SK-N-SH (cell line): ENCODE results near the gene CNIH2. TPM values are rescaled to one million over a fixed set of nuclear protein-coding genes. Genes with fewer than 3 reads are reported as not detected.

Source experiments
- CTCF ChIA-PET: fragments of 300-600, 350-600 bp; formaldehyde crosslinking; extraction: SDS; loops from one replicate; lab custom pipeline; 2021; lab: Yijun Ruan, JAX
- POLR2A ChIA-PET: fragments of 350-600 bp; sonication (Branson Sonifier 250); formaldehyde crosslinking; extraction: SDS; loops from one replicate; lab custom pipeline; 2020; ENCODE audit warnings: antibody characterized with exemption, inconsistent platforms; lab: Yijun Ruan, JAX
- DNase-seq: peaks from one replicate; pipeline ENCODE4 v3.0.0; 2012
- H2AFZ ChIP-seq: fragments of 200-600 bp; sonication (generic); 2 replicates; pipeline ENCODE4 v1.8.1; 2016; ENCODE audit warnings: antibody characterized with exemption, mild to moderate bottlenecking, low read depth
- H3F3A ChIP-seq: fragments of 200-600 bp; sonication (generic); replicated peaks from 2 replicates; pipeline ENCODE3; 2016; ENCODE audit warnings: antibody characterized with exemption, mild to moderate bottlenecking; ENCODE audit not compliant: insufficient read depth
- H3K27ac ChIP-seq, 2 experiments: fragments of 200-500 bp in 1 of 2; fragments of 200-600 bp in 1 of 2; sonication (Bioruptor generic) in 1 of 2; sonication (generic), shearing (Covaris generic) in 1 of 2; 2 replicates each; pipeline versions ENCODE4 v1.5.1 to v1.6.1; 2014 to 2016; ENCODE audit warnings: low read depth in 2 of 2, inconsistent platforms in 1 of 2, low read length in 1 of 2, mild to moderate bottlenecking in 1 of 2, mixed read lengths in 1 of 2
- H3K27me3 ChIP-seq: fragments of 200-600 bp; sonication (generic), shearing (Covaris generic); 2 replicates; pipeline ENCODE4 v1.6.1; 2016; ENCODE audit warnings: mixed run types; ENCODE audit not compliant: insufficient read depth
- H3K36me3 ChIP-seq, 2 experiments: fragments of 200-500 bp in 1 of 2; fragments of 200-600 bp in 1 of 2; sonication (Bioruptor generic) in 1 of 2; sonication (generic) in 1 of 2; replicated peaks in 1 of 2; 2 replicates each; pipeline versions ENCODE3 to v1.5.1; 2014 to 2016; ENCODE audit warnings: low read length in 1 of 2, mild to moderate bottlenecking in 1 of 2; ENCODE audit not compliant: insufficient read depth in 2 of 2, control insufficient read depth in 1 of 2
- H3K4me1 ChIP-seq, 2 experiments: fragments of 200-500 bp in 1 of 2; fragments of 200-600 bp in 1 of 2; sonication (Bioruptor generic) in 1 of 2; sonication (generic), shearing (Covaris generic) in 1 of 2; 2 replicates each; pipeline versions ENCODE4 v1.5.1 to v1.6.1; 2014 to 2016; ENCODE audit warnings: low read depth in 1 of 2, low read length in 1 of 2, mixed run types in 1 of 2; ENCODE audit not compliant: insufficient read depth in 2 of 2, control insufficient read depth in 1 of 2
- H3K4me2 ChIP-seq: fragments of 200-600 bp; sonication (generic), shearing (Covaris generic); 2 replicates; pipeline ENCODE4 v1.6.1; 2017; ENCODE audit warnings: mixed run types
- H3K4me3 ChIP-seq, 2 experiments: fragments of 200-500 bp in 1 of 2; fragments of 200-600 bp in 1 of 2; sonication (Bioruptor generic) in 1 of 2; sonication (generic), shearing (Covaris generic) in 1 of 2; 2 replicates each; pipeline versions ENCODE4 v1.5.1 to v1.8.1; 2014 to 2016; ENCODE audit warnings: low read depth in 2 of 2, inconsistent platforms in 1 of 2, low read length in 1 of 2, mild to moderate bottlenecking in 1 of 2, mixed read lengths in 1 of 2, moderate library complexity in 1 of 2
- H3K79me2 ChIP-seq: fragments of 200-600 bp; sonication (generic); 2 replicates; pipeline ENCODE4 v1.8.1; 2017; ENCODE audit warnings: mild to moderate bottlenecking; ENCODE audit not compliant: insufficient read depth
- H3K9ac ChIP-seq: fragments of 200-600 bp; sonication (generic); 2 replicates; pipeline ENCODE4 v1.6.1; 2017; ENCODE audit warnings: mixed run types
- H3K9me2 ChIP-seq: fragments of 200-600 bp; sonication (generic); 2 replicates; pipeline ENCODE4 v1.6.1; 2017; ENCODE audit warnings: mixed run types
- H3K9me3 ChIP-seq: fragments of 200-600 bp; sonication (generic); 2 replicates; pipeline ENCODE4 v1.6.1; 2017; ENCODE audit warnings: mixed run types, mild to moderate bottlenecking, moderate library complexity
- H4K20me1 ChIP-seq: fragments of 200-600 bp; sonication (generic); 2 replicates; pipeline ENCODE4 v1.6.1; 2017; ENCODE audit warnings: mild to moderate bottlenecking, mixed run types; ENCODE audit not compliant: insufficient read depth
- CHD2 ChIP-seq: fragments of 150-350 bp; IDR thresholded peaks from 2 replicates; pipeline ENCODE4 v1.6.1; 2018; ENCODE audit warnings: low read length; ENCODE audit not compliant: partially characterized antibody
- EP300 ChIP-seq, 2 experiments: IDR thresholded peaks; 2 replicates each; pipeline versions ENCODE4 v1.4.0 to v1.6.1; 2012; ENCODE audit warnings: borderline replicate concordance in 1 of 2, low read depth in 1 of 2, low read length in 1 of 2
- FOSL2 ChIP-seq: IDR thresholded peaks from 2 replicates; pipeline ENCODE4 v1.4.0; 2012; ENCODE audit warnings: low read depth, mild to moderate bottlenecking, moderate library complexity, borderline replicate concordance
- GABPA ChIP-seq: IDR thresholded peaks from 2 replicates; pipeline ENCODE4 v1.4.0; 2012; ENCODE audit warnings: low read depth, mild to moderate bottlenecking
- MAX ChIP-seq: IDR thresholded peaks from 2 replicates; pipeline ENCODE4 v1.4.0; 2012; ENCODE audit warnings: low read depth
- MXI1 ChIP-seq: IDR thresholded peaks from 2 replicates; pipeline ENCODE4 v1.6.1; 2012; ENCODE audit warnings: mild to moderate bottlenecking, low read depth, low read length, improper control_type of control experiment
- NFIC ChIP-seq: IDR thresholded peaks from 2 replicates; pipeline ENCODE4 v1.4.0; 2012; ENCODE audit warnings: borderline replicate concordance
- NRF1 ChIP-seq: IDR thresholded peaks from 2 replicates; pipeline ENCODE4 v1.6.1; 2012; ENCODE audit warnings: low read depth, mild to moderate bottlenecking, low read length
- RCOR1 ChIP-seq: fragments of 150-350 bp; IDR thresholded peaks from 2 replicates; pipeline ENCODE4 v1.6.1; 2017; ENCODE audit warnings: antibody characterized with exemption, low read length
- REST ChIP-seq: IDR thresholded peaks from 2 replicates; pipeline ENCODE4 v1.6.1; 2012; ENCODE audit warnings: mild to moderate bottlenecking, low read depth, low read length, moderate library complexity
- RFX5 ChIP-seq: IDR thresholded peaks from 2 replicates; pipeline ENCODE4 v1.6.1; 2012; ENCODE audit warnings: mild to moderate bottlenecking, improper control_type of control experiment, low read length
- RXRA ChIP-seq: IDR thresholded peaks from 2 replicates; pipeline ENCODE4 v1.4.0; 2012; ENCODE audit warnings: low read depth, mild to moderate bottlenecking, borderline replicate concordance
- SIN3A ChIP-seq: IDR thresholded peaks from 2 replicates; pipeline ENCODE4 v1.6.1; 2012; ENCODE audit warnings: low read depth, mild to moderate bottlenecking, low read length, moderate library complexity, borderline replicate concordance
- SMC3 ChIP-seq: IDR thresholded peaks from 2 replicates; pipeline ENCODE4 v1.6.1; 2012; ENCODE audit warnings: low read depth, low read length, improper control_type of control experiment
- TCF12 ChIP-seq: IDR thresholded peaks from 2 replicates; pipeline ENCODE4 v1.4.0; 2012
- ZBTB33 ChIP-seq: IDR thresholded peaks from 2 replicates; pipeline ENCODE4 v1.4.0; 2012; ENCODE audit warnings: low read depth, borderline replicate concordance
- WGBS: methylation state at CpG from one replicate; pipeline ENCODE4 v1.1.6; 2017; ENCODE audit warnings: low lambda C conversion rate; 5-methylcytosine and 5-hydroxymethylcytosine counted together
- polyA plus RNA-seq, 3 experiments: library from polyadenylated mRNA; depleted of rRNA; stranded (reverse); fragments of >200 nt; gene quantifications; 2 replicates each; pipeline ENCODE4 v1.2.3, GENCODE V29; 2012

The CNIH2 gene
- polyA plus RNA-seq, 1 of the 3 experiments (the other 2 are of a cell fraction) = 11.8 TPM

GRCh38 chr11:66326261-66327111 is 48.5 kb downstream of the CNIH2 start:
- CTCF ChIA-PET = interaction anchor here (0.7 to 1.8 kb wide), 10 partner anchors 9 to 62 kb away, joined by 3 to 46 read pairs (median 4); partner anchors contain the start of genes CD248 and RIN1
- no peaks in the 10 kb centered on the region for H3K27me3 ChIP-seq
- 42% methylated on average over 9 of the region's 21 CpGs for WGBS
- H3K27ac ChIP-seq = peak overlapping the region; percentile 73 to 80
- peak; percentile 79 for DNase-seq
- no peak for TF ChIP-seq SMC3
- no peak for TF ChIP-seq REST
- TF ChIP-seq RFX5 = no peak
- peak; percentile 73 for TF ChIP-seq NFIC
- peak; percentile 50 for TF ChIP-seq CHD2
- TF ChIP-seq RXRA = peak; percentile 29; the same call in 1 of the 2 replicates
- peak; percentile 54 for TF ChIP-seq TCF12
- no peak for TF ChIP-seq SIN3A
- no peak for TF ChIP-seq ZBTB33
- no peak for TF ChIP-seq MXI1
- 0 out of 2 replicates have a peak, but pooled peaks have one; percentile 16 for TF ChIP-seq MAX
- no peak for TF ChIP-seq RCOR1
- no peak for TF ChIP-seq GABPA
- TF ChIP-seq NRF1 = no peak
- TF ChIP-seq EP300 (IDR thresholded peaks at IDR 0.05; ENCODE audit: borderline replicate concordance in 1 of 2, low read depth in 1 of 2, low read length in 1 of 2) = no peak
- TF ChIP-seq FOSL2 = no peak
- TF ChIP-seq, all 33 proteins: peak for 5
- H3F3A ChIP-seq = peaks cover 9% of the 10 kb centered on the region
- H3K4me1 ChIP-seq = peaks cover 28 to 36% of the 10 kb centered on the region in 2 experiments; a peak in 3 of 4 replicates
- POLR2A ChIA-PET = interaction anchor here (1.3 to 1.8 kb wide), 2 partner anchors 9 to 14 kb away, joined by 10 to 17 read pairs; partner anchors contain the start of gene CD248
- peak overlapping the region; percentile 66 for H3K4me2 ChIP-seq
- H3K79me2 ChIP-seq = no peaks in the 10 kb centered on the region
- H3K9me2 ChIP-seq = no peaks in the 10 kb centered on the region
- H3K9ac ChIP-seq = peak overlapping the region; percentile 62; the same call in 1 of the 2 replicates
- H3K36me3 ChIP-seq = no peaks in the 10 kb centered on the region
- no peaks in the 10 kb centered on the region for H4K20me1 ChIP-seq
- no peak overlapping the region for H3K4me3 ChIP-seq
- H2AFZ ChIP-seq = peak overlapping the region; percentile 46; the same call in 1 of the 2 replicates
- no peaks in the 10 kb centered on the region for H3K9me3 ChIP-seq
